ENCODE data around the gene PRKAG1. TPM values are rescaled to one million over a fixed set of nuclear protein-coding genes. Genes with fewer than 3 reads are reported as not detected.

The PRKAG1 gene
- total RNA-seq, 2 experiments from 2014 or later = 22.8 to 45.9 TPM

DNA sequence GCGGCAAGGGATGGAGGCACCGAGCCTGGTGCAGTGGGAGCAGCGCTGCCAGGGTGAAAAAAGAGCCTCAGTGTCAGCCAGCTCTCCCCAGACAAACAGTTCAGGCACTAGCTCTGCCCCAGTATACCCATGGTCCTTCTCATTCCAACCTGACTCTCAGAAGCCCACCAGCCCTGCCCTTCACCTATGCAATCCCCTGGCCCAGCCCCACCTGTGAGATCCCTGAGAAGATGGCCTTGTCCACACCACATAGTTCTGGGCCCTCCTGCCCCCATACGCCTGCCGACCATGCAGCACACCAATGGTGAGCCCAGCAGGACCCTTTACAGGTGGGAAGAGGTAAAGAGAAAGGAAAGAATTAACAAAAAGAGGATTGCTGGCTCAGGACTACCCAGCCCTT, 35.5 kb upstream of the PRKAG1 start:
- no peak for DNase-seq (ENCODE audit: low spot score)
- CTCF ChIA-PET (ENCODE audit: unreplicated experiment) = no interaction called here
- BruUV-seq (replicated peaks) = no TSS peak
- Histone ChIP-seq H3K27ac (ENCODE audit: low read depth, low read length, poor library complexity, severe bottlenecking) (no peak overlapping the region), H2AFZ (ENCODE audit: low read length) (no peak overlapping the region), H4K20me1 (ENCODE audit: insufficient read depth, low read length) (peaks cover 42% of the 10 kb centered on the region), H3K4me1 (ENCODE audit: insufficient read depth, low read length, poor library complexity, severe bottlenecking) (peaks cover 25% of the 10 kb centered on the region), H3K36me3 (ENCODE audit: insufficient read depth, low read length) (peaks cover 75% of the 10 kb centered on the region), H3K9me3 (ENCODE audit: low read length) (no peaks in the 10 kb centered on the region), H3K9me2 (ENCODE audit: insufficient read depth, low read length) (no peaks in the 10 kb centered on the region), H3K79me2 (ENCODE audit: insufficient read depth, low read depth, low read length) (peaks cover 50% of the 10 kb centered on the region), H3K4me2 (ENCODE audit: low read length) (no peak overlapping the region), H3K4me3 (ENCODE audit: low read depth, low read length, poor library complexity, severe bottlenecking) (no peak overlapping the region)
- no peak for TF ChIP-seq EZH2phosphoT487 (IDR thresholded peaks at IDR 0.05; ENCODE audit: borderline replicate concordance, low read depth, low read length)
- TF ChIP-seq, protein P1, sequence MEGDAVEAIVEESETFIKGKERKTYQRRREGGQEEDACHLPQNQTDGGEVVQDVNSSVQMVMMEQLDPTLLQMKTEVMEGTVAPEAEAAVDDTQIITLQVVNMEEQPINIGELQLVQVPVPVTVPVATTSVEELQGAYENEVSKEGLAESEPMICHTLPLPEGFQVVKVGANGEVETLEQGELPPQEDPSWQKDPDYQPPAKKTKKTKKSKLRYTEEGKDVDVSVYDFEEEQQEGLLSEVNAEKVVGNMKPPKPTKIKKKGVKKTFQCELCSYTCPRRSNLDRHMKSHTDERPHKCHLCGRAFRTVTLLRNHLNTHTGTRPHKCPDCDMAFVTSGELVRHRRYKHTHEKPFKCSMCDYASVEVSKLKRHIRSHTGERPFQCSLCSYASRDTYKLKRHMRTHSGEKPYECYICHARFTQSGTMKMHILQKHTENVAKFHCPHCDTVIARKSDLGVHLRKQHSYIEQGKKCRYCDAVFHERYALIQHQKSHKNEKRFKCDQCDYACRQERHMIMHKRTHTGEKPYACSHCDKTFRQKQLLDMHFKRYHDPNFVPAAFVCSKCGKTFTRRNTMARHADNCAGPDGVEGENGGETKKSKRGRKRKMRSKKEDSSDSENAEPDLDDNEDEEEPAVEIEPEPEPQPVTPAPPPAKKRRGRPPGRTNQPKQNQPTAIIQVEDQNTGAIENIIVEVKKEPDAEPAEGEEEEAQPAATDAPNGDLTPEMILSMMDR (conservative IDR thresholded peaks at IDR 0.05; ENCODE audit: low read length) = no peak
- POLR2A ChIA-PET = no interaction called here
- intact Hi-C loops (cut with micrococcal nuclease; ENCODE audit: unreplicated experiment) = no loop called here

DNA sequence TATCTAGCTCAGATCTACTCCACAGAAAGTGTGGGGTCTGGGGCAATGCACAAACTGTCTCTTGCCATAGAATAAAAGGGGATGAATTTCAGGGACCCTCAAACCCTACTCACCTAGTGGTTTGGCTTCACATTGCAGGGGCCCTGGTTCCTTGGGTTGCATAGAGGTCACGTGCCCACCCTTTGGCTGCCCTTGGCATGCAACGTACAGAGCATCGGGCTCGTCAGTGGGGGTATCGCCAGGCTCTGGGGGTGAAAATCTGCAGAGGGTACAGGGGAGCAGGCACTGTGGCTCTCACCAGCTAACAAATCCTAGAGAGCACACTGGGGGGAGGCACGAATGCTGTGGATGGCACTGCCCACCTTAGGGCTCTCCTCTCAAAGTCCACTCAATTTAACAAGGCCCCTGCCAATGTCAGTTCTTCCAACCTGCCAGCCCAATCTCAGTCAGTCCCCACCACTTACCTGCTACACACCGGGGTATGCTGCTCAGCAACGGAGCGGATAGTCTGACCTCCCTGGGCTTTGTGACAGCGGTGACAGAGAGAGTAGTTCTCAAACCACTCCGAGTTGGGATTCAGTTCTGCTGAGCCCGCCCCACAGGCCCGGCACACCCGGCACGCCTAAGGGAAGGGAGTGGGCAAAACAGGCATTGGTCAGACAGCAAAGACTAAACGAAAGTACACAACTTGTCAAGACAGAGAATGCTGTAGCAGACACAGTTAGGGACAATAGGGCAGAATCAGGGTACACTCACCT, 34.1 kb upstream of the PRKAG1 start:
- CTCF ChIA-PET (ENCODE audit: unreplicated experiment) = no interaction called here
- H4K20me1 ChIP-seq (ENCODE audit: insufficient read depth, low read length) = peaks cover 27% of the 10 kb centered on the region
- BruUV-seq (replicated peaks) = TSS peak; percentile 54
- intact Hi-C loops (cut with micrococcal nuclease; ENCODE audit: unreplicated experiment) = no loop called here
- peaks cover 83% of the 10 kb centered on the region for H3K36me3 ChIP-seq (ENCODE audit: insufficient read depth, low read length)
- no peaks in the 10 kb centered on the region for H3K9me2 ChIP-seq (ENCODE audit: insufficient read depth, low read length)
- no peak overlapping the region for H3K27ac ChIP-seq (ENCODE audit: low read depth, low read length, poor library complexity, severe bottlenecking)
- no peak overlapping the region for H2AFZ ChIP-seq (ENCODE audit: low read length)
- DNase-seq (ENCODE audit: low spot score) = no peak
- TF ChIP-seq EZH2phosphoT487 (IDR thresholded peaks at IDR 0.05; ENCODE audit: borderline replicate concordance, low read depth, low read length) = no peak
- TF ChIP-seq, protein P1 (conservative IDR thresholded peaks at IDR 0.05; ENCODE audit: low read length) = no peak
- peaks cover 35% of the 10 kb centered on the region for H3K79me2 ChIP-seq (ENCODE audit: insufficient read depth, low read depth, low read length)
- no peak overlapping the region for H3K4me3 ChIP-seq (ENCODE audit: low read depth, low read length, poor library complexity, severe bottlenecking)
- POLR2A ChIA-PET = no interaction called here
- no peaks in the 10 kb centered on the region for H3K9me3 ChIP-seq (ENCODE audit: low read length)
- peaks cover 23% of the 10 kb centered on the region for H3K4me1 ChIP-seq (ENCODE audit: insufficient read depth, low read length, poor library complexity, severe bottlenecking)
- H3K4me2 ChIP-seq (ENCODE audit: low read length) = no peak overlapping the region

DNA sequence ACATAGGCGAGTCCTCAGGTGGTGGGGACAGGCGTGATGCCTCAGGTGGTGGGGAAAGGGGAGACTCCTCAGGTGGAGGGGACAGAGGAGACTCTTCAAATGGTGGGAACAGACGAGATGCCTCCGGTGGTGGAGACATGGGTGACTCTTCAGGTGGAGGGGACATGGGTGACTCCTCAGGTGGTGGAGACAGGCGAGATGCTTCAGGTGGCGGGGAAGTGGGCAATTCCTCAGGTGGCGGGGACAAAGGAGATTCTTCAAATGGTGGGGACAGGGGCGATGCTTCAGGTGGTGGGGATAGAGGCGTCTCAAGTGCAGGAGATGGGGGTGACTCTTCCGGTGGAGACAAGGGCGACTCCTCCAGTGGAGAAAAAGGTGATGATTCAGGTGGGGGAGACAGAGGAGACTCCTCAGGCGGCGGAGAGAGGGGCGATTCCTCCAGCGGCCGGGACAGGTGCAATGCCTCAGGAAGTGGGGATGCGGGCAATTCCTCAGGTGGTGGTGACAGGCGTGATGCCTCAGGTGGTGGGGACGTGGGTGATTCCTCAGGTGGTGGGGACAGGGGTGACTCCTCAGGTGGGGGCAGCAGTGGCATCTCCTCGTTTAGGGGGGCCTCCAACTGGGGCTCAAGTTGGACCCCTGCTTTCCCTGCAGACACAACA, 33.3 kb upstream of the PRKAG1 start:
- Histone ChIP-seq H3K36me3 (ENCODE audit: insufficient read depth, low read length) (peaks cover 90% of the 10 kb centered on the region), H3K27ac (ENCODE audit: low read depth, low read length, poor library complexity, severe bottlenecking) (no peak overlapping the region), H2AFZ (ENCODE audit: low read length) (no peak overlapping the region), H3K79me2 (ENCODE audit: insufficient read depth, low read depth, low read length) (peaks cover 28% of the 10 kb centered on the region), H3K9me2 (ENCODE audit: insufficient read depth, low read length) (no peaks in the 10 kb centered on the region), H4K20me1 (ENCODE audit: insufficient read depth, low read length) (peaks cover 20% of the 10 kb centered on the region), H3K4me2 (ENCODE audit: low read length) (no peak overlapping the region), H3K9me3 (ENCODE audit: low read length) (no peaks in the 10 kb centered on the region), H3K4me1 (ENCODE audit: insufficient read depth, low read length, poor library complexity, severe bottlenecking) (peaks cover 16% of the 10 kb centered on the region), H3K4me3 (ENCODE audit: low read depth, low read length, poor library complexity, severe bottlenecking) (no peak overlapping the region)
- intact Hi-C loops (cut with micrococcal nuclease; ENCODE audit: unreplicated experiment) = no loop called here
- no peak for DNase-seq (ENCODE audit: low spot score)
- no TSS peak for BruUV-seq (replicated peaks)
- TF ChIP-seq, protein P1 (conservative IDR thresholded peaks at IDR 0.05; ENCODE audit: low read length) = no peak
- no peak for TF ChIP-seq EZH2phosphoT487 (IDR thresholded peaks at IDR 0.05; ENCODE audit: borderline replicate concordance, low read depth, low read length)
- POLR2A ChIA-PET = no interaction called here
- CTCF ChIA-PET (ENCODE audit: unreplicated experiment) = no interaction called here

All from OCI-LY7 (cell line).